Endodermal cell (in vitro differentiated cells): ENCODE measurements around the gene EML1. TPM values are rescaled to one million over a fixed set of nuclear protein-coding genes. Genes with fewer than 3 reads are reported as not detected.

Experiments used
- DNase-seq: peaks from one replicate; pipeline ENCODE4 v3.0.0-alpha.2; 2017
- H3K27ac ChIP-seq: 2 replicates; pipeline ENCODE4 v1.5.1; 2013; ENCODE audit warnings: mild to moderate bottlenecking, low read depth, low read length, moderate library complexity
- H3K27me3 ChIP-seq: 2 replicates; pipeline ENCODE4 v1.6.1; 2013; ENCODE audit warnings: mild to moderate bottlenecking, low read length, moderate library complexity; ENCODE audit not compliant: insufficient read depth, control insufficient read depth, poor library complexity, severe bottlenecking
- H3K36me3 ChIP-seq: 2 replicates; pipeline ENCODE4 v1.7.0; 2013; ENCODE audit warnings: mild to moderate bottlenecking, low read length, moderate library complexity; ENCODE audit not compliant: control insufficient read depth, insufficient read depth
- H3K4me1 ChIP-seq: one replicate; pipeline ENCODE4 v1.7.0; 2013; ENCODE audit warnings: low read length; ENCODE audit not compliant: control insufficient read depth, insufficient read depth
- H3K4me3 ChIP-seq: 2 replicates; pipeline ENCODE4 v1.5.1; 2013; ENCODE audit warnings: mild to moderate bottlenecking, low read length, moderate library complexity
- H3K9ac ChIP-seq: 2 replicates; pipeline ENCODE4 v1.6.1; 2013; ENCODE audit warnings: mild to moderate bottlenecking, low read length, moderate library complexity; ENCODE audit not compliant: poor library complexity, severe bottlenecking; ENCODE audit errors: extremely low read depth
- H3K9me3 ChIP-seq: 2 replicates; pipeline ENCODE4 v1.6.1; 2013; ENCODE audit warnings: mild to moderate bottlenecking, low read length, moderate library complexity; ENCODE audit not compliant: control insufficient read depth
- H3K27ac Mint-ChIP-seq: 2 replicates; pipeline ENCODE4 v1.8.0; 2020; ENCODE audit warnings: mixed read lengths
- H3K27me3 Mint-ChIP-seq: 2 replicates; pipeline ENCODE4 v1.8.0; 2021; ENCODE audit warnings: mild to moderate bottlenecking, mixed read lengths; ENCODE audit not compliant: insufficient read depth
- H3K36me3 Mint-ChIP-seq: 2 replicates; pipeline ENCODE4 v1.8.0; 2020; ENCODE audit warnings: low read depth, mixed read lengths
- H3K4me1 Mint-ChIP-seq: 2 replicates; pipeline ENCODE4 v1.8.0; 2020; ENCODE audit warnings: mixed read lengths
- H3K4me3 Mint-ChIP-seq: 2 replicates; pipeline ENCODE4 v1.8.0; 2020; ENCODE audit warnings: mild to moderate bottlenecking, moderate library complexity, mixed read lengths
- H3K9me3 Mint-ChIP-seq: 2 replicates; pipeline ENCODE4 v1.8.0; 2020; ENCODE audit warnings: mild to moderate bottlenecking, mixed read lengths
- CTCF ChIP-seq: fragments of 200-600 bp; sonication (generic); conservative IDR thresholded peaks from 2 replicates; pipeline ENCODE4 v1.5.0; 2021; ENCODE audit warnings: antibody characterized with exemption, mild to moderate bottlenecking
- WGBS, 2 experiments: methylation state at CpG; one replicate each; pipeline versions ENCODE4 v1.1.5 to v1.1.7; 2013; ENCODE audit warnings: missing lambda C conversion rate in 2 of 2, mixed read lengths in 1 of 2; ENCODE audit not compliant: insufficient coverage in 1 of 2, insufficient read length in 1 of 2; 5-methylcytosine and 5-hydroxymethylcytosine counted together
- total RNA-seq, 2 donors: library from RNA; stranded (reverse); fragmentation: NEBNext Ultra II Directional in 1 of 2; extraction: Animal tissue kit (Norgen Biotek cat#: 25700) in 1 of 2; gene quantifications; 2 replicates in 1 of 2; 3 replicates in 1 of 2; pipeline ENCODE4 v1.2.1, GENCODE V29; 2021

Gene EML1
- total RNA-seq, 2 donors from 2014 or later, result 25.0 to 31.4 TPM

- no peaks in the 10 kb centered on the region for H3K4me1 ChIP-seq
- H3K36me3 ChIP-seq, result no peaks in the 10 kb centered on the region
- no peak overlapping the region for H3K9ac ChIP-seq
- no peaks in the 10 kb centered on the region for H3K9me3 ChIP-seq
- H3K27ac ChIP-seq, result no peak overlapping the region
- 79 to 90% methylated on average over 7 to 9 of the region's 9 CpGs for WGBS, 2 experiments
- H3K36me3 Mint-ChIP-seq, result no peaks in the 10 kb centered on the region
- no peaks in the 10 kb centered on the region for H3K9me3 Mint-ChIP-seq
- TF ChIP-seq CTCF, result no peak
- H3K4me3 ChIP-seq, result no peak overlapping the region
- no peak overlapping the region for H3K4me3 Mint-ChIP-seq
- no peaks in the 10 kb centered on the region for H3K27me3 ChIP-seq
- no peaks in the 10 kb centered on the region for H3K4me1 Mint-ChIP-seq
- no peak for DNase-seq
- H3K27me3 Mint-ChIP-seq, result peaks cover 27% of the 10 kb centered on the region
- H3K27ac Mint-ChIP-seq, result no peak overlapping the region
Observed at GRCh38 chr14:99752486-99753121, 40.6 kb upstream of the EML1 start.

- peak; percentile 66 for DNase-seq
- no peak overlapping the region for H3K9ac ChIP-seq
- no peaks in the 10 kb centered on the region for H3K36me3 ChIP-seq
- peak; percentile 38 for TF ChIP-seq CTCF
- Mint-ChIP-seq H3K4me3 (no peak overlapping the region), H3K36me3 (no peaks in the 10 kb centered on the region), H3K4me1 (peaks cover 3% of the 10 kb centered on the region), H3K9me3 (no peaks in the 10 kb centered on the region), H3K27ac (no peak overlapping the region), H3K27me3 (peaks cover 27% of the 10 kb centered on the region)
- 61 to 62% methylated on average over 12 to 15 of the region's 16 CpGs for WGBS, 2 experiments
- H3K9me3 ChIP-seq, result no peaks in the 10 kb centered on the region
- no peak overlapping the region for H3K27ac ChIP-seq
- no peaks in the 10 kb centered on the region for H3K4me1 ChIP-seq
- H3K4me3 ChIP-seq, result no peak overlapping the region
- H3K27me3 ChIP-seq, result no peaks in the 10 kb centered on the region
Observed at GRCh38 chr14:99753225-99754140, 39.7 kb upstream of the EML1 start.

GRCh38 chr14:99754141-99755067 is 38.8 kb upstream of the EML1 start:
- H3K27ac ChIP-seq, result no peak overlapping the region
- H3K4me3 ChIP-seq, result no peak overlapping the region
- 87 to 91% methylated on average over 19 to 24 of the region's 24 CpGs for WGBS, 2 experiments
- no peak for DNase-seq
- Mint-ChIP-seq H3K4me3 (no peak overlapping the region), H3K4me1 (peaks cover 7% of the 10 kb centered on the region), H3K27ac (no peak overlapping the region), H3K27me3 (peaks cover 23% of the 10 kb centered on the region), H3K9me3 (no peaks in the 10 kb centered on the region), H3K36me3 (no peaks in the 10 kb centered on the region)
- H3K9ac ChIP-seq, result no peak overlapping the region
- H3K9me3 ChIP-seq, result no peaks in the 10 kb centered on the region
- no peaks in the 10 kb centered on the region for H3K36me3 ChIP-seq
- no peak for TF ChIP-seq CTCF
- no peaks in the 10 kb centered on the region for H3K27me3 ChIP-seq
- no peaks in the 10 kb centered on the region for H3K4me1 ChIP-seq
